Measurements from ENCODE around the gene VASN.

DNA sequence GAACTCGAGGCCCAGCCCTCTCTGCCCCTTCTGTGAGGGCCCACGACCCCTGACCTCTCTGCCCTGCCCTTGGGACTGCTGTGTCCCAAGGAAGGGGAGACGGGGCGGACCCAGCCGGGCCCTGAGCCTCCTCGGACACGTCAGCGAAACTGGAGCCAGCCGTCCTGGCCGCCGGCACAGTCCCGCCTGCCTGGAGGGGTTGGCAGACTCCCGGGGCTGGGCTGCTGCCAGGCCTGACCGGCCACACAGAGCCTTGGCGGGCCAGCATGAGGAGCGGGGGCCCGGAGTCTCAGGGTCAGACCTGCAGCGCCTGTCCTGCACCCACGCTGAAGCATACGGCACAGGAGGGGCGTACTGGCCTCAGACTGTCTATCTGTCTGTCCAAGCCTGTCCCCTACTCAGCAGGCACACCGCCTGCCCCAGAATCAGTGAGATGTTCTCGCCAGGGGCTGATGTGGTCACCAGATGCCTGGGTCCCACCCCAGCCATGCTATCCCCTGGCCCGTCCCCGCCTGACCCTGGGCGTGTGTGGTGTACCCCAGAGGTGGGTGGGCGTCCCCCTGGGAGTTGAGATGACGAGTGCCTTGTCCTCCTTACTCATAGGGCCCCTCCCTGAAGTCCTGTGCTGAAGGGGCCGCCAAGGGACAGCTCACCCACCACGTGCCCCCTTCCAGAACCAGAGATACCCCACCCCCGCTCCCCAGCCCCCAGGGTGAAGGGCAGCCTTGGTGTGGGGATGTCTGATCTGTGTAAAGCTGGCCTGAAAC lies 4.7 kb downstream of the VASN start:
- TF ChIP-seq NFRKB (IDR thresholded peaks at IDR 0.05) (no peak), SP1 (IDR thresholded peaks at IDR 0.05) (no peak), HDGF (IDR thresholded peaks at IDR 0.05; ENCODE audit: borderline replicate concordance) (no peak), FOXA1 (IDR thresholded peaks at IDR 0.05) (no peak), FOXK2 (IDR thresholded peaks at IDR 0.05) (no peak), ELF4 (IDR thresholded peaks at IDR 0.05) (no peak), ZNF384 (IDR thresholded peaks at IDR 0.05) (no peak), SUZ12 (IDR thresholded peaks at IDR 0.05) (no peak)
- TF ChIP-seq, protein P1, sequence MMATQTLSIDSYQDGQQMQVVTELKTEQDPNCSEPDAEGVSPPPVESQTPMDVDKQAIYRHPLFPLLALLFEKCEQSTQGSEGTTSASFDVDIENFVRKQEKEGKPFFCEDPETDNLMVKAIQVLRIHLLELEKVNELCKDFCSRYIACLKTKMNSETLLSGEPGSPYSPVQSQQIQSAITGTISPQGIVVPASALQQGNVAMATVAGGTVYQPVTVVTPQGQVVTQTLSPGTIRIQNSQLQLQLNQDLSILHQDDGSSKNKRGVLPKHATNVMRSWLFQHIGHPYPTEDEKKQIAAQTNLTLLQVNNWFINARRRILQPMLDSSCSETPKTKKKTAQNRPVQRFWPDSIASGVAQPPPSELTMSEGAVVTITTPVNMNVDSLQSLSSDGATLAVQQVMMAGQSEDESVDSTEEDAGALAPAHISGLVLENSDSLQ (IDR thresholded peaks at IDR 0.05), result no peak
